Left lung (tissue), 10 donors: ENCODE data around the gene ZDBF2. TPM values are rescaled to one million over a fixed set of nuclear protein-coding genes. Genes with fewer than 3 reads are reported as not detected.

Experiments used
- ATAC-seq: fragments of 200-7000 bp; cut with Tn5 transposase; one replicate; pipeline ENCODE4 v1.9.1; 2020; ENCODE audit warnings: moderate library complexity
- DNase-seq, 4 donors: peaks; one replicate each; pipeline ENCODE4 v3.0.0-alpha.2; 2013 to 2020
- H3K27ac ChIP-seq, 2 donors: fragments of 200-600 bp; sonication (generic) in 1 of 2; one replicate each; pipeline versions ENCODE4 v1.5.0 to v1.8.0; 2020 to 2021
- H3K27me3 ChIP-seq, 2 donors: fragments of 200-600 bp; sonication (generic) in 1 of 2; one replicate each; pipeline versions ENCODE4 v1.5.0 to v1.8.0; 2020 to 2021
- H3K36me3 ChIP-seq, 2 donors: fragments of 200-600 bp; sonication (generic) in 1 of 2; one replicate each; pipeline versions ENCODE4 v1.5.0 to v1.8.0; 2020 to 2021
- H3K4me1 ChIP-seq, 2 donors: fragments of 200-600 bp; one replicate each; pipeline ENCODE4 v1.8.0; 2021
- H3K4me3 ChIP-seq, 2 donors: fragments of 200-600 bp; sonication (generic) in 1 of 2; one replicate each; pipeline versions ENCODE4 v1.5.0 to v1.8.0; 2020 to 2021; ENCODE audit warnings: mild to moderate bottlenecking in 1 of 2
- H3K9me3 ChIP-seq, 2 donors: fragments of 200-600 bp; sonication (generic) in 1 of 2; one replicate each; pipeline versions ENCODE4 v1.5.0 to v1.8.0; 2020 to 2021
- intact Hi-C, 2 donors: fragments of 100-400 bp; cut with DNase I; formaldehyde crosslinking; loops; one replicate each; pipeline versions ENCODE4 v1.11.2 to v1.14.2; 2022
- polyA plus RNA-seq, 6 donors: library from polyadenylated mRNA; unstranded; fragments of 120-200 nt; gene quantifications; one replicate each; pipeline ENCODE4 v1.2.1, GENCODE V29; 2013; ENCODE audit not compliant: insufficient read length in 6 of 6
- total RNA-seq, 2 donors: library from RNA; stranded (reverse); fragmentation: NEBNext Ultra II Directional; extraction: Animal tissue kit (Norgen Biotek cat#: 25700); gene quantifications; one replicate each; pipeline ENCODE4 v1.2.1, GENCODE V29; 2021
- TF ChIP-seq, protein P1 (sequence below), 2 donors: fragments of 200-600 bp; sonication (generic) in 1 of 2; IDR thresholded peaks; one replicate each; pipeline versions ENCODE4 v1.5.0 to v1.8.0; 2021; ENCODE audit warnings: antibody characterized with exemption in 2 of 2
- donor health status: DM: no; HTN: yes; CAD: no.
- donor health status: DM: no; HTN: no; CAD: no.

Gene ZDBF2
- total and polyA plus RNA-seq, 8 donors, result 5.3 to 8.8 (median 6.8) TPM

DNA sequence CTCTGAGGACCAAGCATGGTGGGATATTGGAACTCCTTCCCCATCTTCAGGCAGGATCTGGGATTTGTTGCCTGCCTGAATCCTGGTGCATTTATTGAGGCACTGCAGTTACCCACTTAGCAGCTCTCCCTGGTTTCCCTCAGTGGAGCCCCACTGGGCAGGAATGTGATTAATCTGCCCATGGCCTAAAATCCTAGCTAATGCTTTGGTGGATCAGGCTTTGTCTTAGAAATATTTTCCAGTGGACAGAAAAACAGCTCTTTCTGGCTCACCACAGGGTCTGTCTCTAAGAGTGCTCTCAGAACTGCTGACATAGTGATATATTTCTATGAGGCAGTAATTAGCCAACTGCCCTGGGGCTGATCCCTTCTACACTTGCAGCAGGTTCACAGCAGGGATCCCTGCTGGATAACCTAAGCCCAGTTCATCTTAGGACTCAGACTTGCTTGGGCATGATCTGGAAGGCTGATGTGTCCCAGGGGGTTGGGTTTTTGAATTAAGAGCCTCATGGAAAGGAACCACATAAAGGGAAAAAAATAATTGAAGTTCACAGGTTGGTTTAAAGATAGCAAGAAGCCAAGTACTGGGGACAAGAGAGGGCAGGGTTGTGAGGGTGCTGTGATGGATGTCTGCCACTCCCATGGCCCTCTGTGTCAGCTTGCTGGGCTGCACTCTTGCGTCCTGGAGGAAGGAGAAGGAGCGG, 44.3 kb upstream of the ZDBF2 start:
- H3K4me1 ChIP-seq, result no peaks in the 10 kb centered on the region
- H3K9me3 ChIP-seq, result no peaks in the 10 kb centered on the region
- ATAC-seq, result no peak
- TF ChIP-seq, protein P1, sequence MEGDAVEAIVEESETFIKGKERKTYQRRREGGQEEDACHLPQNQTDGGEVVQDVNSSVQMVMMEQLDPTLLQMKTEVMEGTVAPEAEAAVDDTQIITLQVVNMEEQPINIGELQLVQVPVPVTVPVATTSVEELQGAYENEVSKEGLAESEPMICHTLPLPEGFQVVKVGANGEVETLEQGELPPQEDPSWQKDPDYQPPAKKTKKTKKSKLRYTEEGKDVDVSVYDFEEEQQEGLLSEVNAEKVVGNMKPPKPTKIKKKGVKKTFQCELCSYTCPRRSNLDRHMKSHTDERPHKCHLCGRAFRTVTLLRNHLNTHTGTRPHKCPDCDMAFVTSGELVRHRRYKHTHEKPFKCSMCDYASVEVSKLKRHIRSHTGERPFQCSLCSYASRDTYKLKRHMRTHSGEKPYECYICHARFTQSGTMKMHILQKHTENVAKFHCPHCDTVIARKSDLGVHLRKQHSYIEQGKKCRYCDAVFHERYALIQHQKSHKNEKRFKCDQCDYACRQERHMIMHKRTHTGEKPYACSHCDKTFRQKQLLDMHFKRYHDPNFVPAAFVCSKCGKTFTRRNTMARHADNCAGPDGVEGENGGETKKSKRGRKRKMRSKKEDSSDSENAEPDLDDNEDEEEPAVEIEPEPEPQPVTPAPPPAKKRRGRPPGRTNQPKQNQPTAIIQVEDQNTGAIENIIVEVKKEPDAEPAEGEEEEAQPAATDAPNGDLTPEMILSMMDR (IDR thresholded peaks at IDR 0.05), result no peak
- peaks cover 0 to 16% of the 10 kb centered on the region in 2 donors for H3K27me3 ChIP-seq
- H3K4me3 ChIP-seq, result no peak overlapping the region
- no peaks in the 10 kb centered on the region for H3K36me3 ChIP-seq
- no peak for DNase-seq
- H3K27ac ChIP-seq, result no peak overlapping the region
- intact Hi-C loops, result no loop called here

DNA sequence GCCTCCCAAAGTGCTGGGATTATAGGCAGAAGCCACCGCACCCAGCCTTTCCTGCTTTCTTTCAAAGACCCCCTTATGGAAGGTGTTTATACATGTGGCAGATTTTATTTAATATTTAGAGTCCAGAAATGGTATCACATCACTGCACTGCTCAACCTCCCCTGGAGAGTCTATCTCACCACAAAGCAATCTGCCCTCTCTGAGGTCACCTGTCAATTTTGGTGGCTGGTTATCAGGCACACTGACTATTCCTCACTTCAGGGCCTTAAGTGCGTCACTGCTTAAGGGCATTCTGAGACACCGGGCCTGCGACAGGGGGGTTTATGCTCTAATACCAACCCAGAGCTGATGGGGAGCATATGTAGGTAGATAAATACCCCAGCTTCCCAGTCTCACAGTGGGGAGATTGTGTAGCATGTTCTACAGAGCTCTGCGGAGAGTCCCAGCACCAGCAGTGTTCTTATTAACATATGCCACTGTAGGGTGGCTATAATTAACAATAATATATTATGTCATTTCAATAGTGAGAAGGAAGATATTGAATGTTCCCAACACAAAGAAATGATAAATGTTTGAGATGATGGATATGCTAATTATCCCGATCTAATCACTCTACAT, 42.7 kb upstream of the ZDBF2 start:
- intact Hi-C loops, result no loop called here
- Histone ChIP-seq H3K27ac (no peak overlapping the region), H3K4me3 (no peak overlapping the region), H3K27me3 (peaks cover 0 to 14% of the 10 kb centered on the region in 2 donors), H3K9me3 (peaks cover 0 to 1% of the 10 kb centered on the region in 2 donors), H3K4me1 (no peaks in the 10 kb centered on the region), H3K36me3 (no peaks in the 10 kb centered on the region)
- TF ChIP-seq, protein P1 (IDR thresholded peaks at IDR 0.05), result no peak
- ATAC-seq, result no peak
- no peak for DNase-seq

DNA sequence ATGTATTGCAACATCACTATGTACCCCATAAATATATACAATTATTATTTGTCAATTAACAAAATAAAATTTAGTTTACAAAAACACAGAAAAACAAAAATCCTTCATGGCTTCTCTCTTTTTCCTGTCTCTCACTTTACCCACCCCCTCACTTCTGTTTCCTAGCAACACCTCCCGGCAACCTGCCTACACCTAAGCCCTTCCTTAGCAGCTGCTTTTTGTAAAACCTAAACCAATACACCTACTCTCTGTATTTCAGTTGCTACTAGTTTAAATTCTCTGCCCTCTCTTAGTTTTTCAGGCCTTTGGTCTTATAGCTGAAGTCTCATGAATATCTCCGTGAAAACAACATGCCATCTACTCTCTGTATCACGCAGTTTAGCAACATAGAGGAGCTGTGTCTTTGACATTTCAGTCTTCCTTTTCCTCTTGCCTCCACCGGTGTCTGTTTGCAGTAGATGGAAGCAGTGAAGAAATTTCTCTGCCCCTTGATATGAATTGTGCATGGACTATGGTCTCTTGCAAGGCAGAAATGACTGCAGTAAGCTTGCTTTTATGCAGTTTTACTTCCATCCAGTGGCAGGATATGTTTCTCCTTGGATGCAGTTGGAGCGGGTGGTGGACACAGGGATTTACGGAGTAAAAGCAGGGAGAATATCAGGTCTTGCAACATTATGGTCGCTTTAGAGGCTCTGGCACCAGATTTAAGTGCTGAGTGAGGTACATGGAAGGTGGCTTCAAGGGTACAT, 42.0 kb upstream of the ZDBF2 start:
- intact Hi-C loops, result no loop called here
- Histone ChIP-seq H3K9me3 (peaks cover 0 to 1% of the 10 kb centered on the region in 2 donors), H3K36me3 (no peaks in the 10 kb centered on the region), H3K27me3 (peaks cover 0 to 9% of the 10 kb centered on the region in 2 donors), H3K4me1 (no peaks in the 10 kb centered on the region), H3K4me3 (no peak overlapping the region), H3K27ac (no peak overlapping the region)
- no peak for DNase-seq
- ATAC-seq, result no peak
- TF ChIP-seq, protein P1 (IDR thresholded peaks at IDR 0.05), result no peak

DNA sequence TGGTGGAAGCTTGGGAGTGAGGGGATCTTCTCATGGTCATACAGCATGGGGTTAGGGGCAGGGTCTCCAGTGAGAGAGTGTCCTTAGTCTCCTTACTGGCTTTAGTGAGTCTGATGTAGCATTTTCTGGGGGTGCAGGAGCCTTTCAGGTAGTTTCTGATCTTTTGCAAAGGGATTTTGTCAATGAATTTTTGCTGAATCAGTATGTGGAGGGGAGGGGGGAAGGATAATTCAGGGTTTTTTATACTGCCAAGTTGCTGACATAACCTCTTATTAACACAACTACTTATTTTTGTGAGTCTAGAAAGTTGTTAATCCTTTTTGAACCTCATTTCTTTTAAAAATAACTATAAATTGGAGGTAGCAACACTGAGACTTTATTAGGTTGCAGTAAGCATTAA, 35.3 kb upstream of the ZDBF2 start:
- H3K4me1 ChIP-seq, result no peaks in the 10 kb centered on the region
- TF ChIP-seq, protein P1 (IDR thresholded peaks at IDR 0.05), result no peak
- peaks cover 0 to 1% of the 10 kb centered on the region in 2 donors for H3K9me3 ChIP-seq
- ATAC-seq (no peak), DNase-seq (no peak)
- no peaks in the 10 kb centered on the region for H3K36me3 ChIP-seq
- H3K27ac ChIP-seq, result no peak overlapping the region
- H3K4me3 ChIP-seq, result no peak overlapping the region
- intact Hi-C loops, result no loop called here
- H3K27me3 ChIP-seq, result peaks cover 0 to 21% of the 10 kb centered on the region in 2 donors

DNA sequence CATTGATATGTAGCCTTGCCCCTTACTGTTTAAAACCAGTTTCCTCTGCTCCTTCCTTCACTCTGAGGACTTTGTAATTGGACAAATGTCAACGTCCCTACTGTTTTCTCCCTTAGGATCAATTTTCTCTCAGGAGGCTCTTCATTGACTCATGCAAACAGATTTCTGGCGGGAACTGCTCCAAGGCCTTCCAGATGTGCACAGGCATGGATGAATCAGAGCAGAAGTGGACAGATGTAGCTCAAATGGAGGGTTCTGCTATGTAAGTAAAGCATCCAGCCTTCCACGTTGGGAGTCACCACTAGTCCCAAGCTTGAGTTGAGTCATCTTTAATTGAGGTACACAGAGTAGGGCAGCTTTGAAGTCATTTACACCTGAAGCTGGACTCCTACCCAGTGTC, 34.1 kb upstream of the ZDBF2 start:
- intact Hi-C loops, result no loop called here
- no peak overlapping the region for H3K27ac ChIP-seq
- no peak for ATAC-seq
- H3K36me3 ChIP-seq, result no peaks in the 10 kb centered on the region
- DNase-seq, result no peak
- peaks cover 0 to 6% of the 10 kb centered on the region in 2 donors for H3K4me1 ChIP-seq
- H3K4me3 ChIP-seq, result no peak overlapping the region
- TF ChIP-seq, protein P1 (IDR thresholded peaks at IDR 0.05), result no peak
- peaks cover 0 to 1% of the 10 kb centered on the region in 2 donors for H3K9me3 ChIP-seq
- peaks cover 0 to 21% of the 10 kb centered on the region in 2 donors for H3K27me3 ChIP-seq
